Measurements from ENCODE around the gene DYNC1H1. TPM values are rescaled to one million over a fixed set of nuclear protein-coding genes. Genes with fewer than 3 reads are reported as not detected.

DYNC1H1 gene
- total RNA-seq, 1 donor from 2014 or later, result 236 TPM

- intact Hi-C loops (cut with micrococcal nuclease), result no loop called here
- POLR2A ChIA-PET, result interaction anchor here (0.6 kb wide), 1 partner anchor 1077 kb away, joined by 5 read pairs; no protein-coding TSS in a partner anchor
- Mint-ChIP-seq H3K36me3 (ENCODE audit: low read depth) (peaks cover 85% of the 10 kb centered on the region), H3K27me3 (no peaks in the 10 kb centered on the region), H3K9me3 (no peaks in the 10 kb centered on the region), H3K4me1 (no peaks in the 10 kb centered on the region), H3K4me3 (no peak overlapping the region), H3K27ac (no peak overlapping the region)
- DNase-seq, result no peak
- CTCF ChIA-PET, result interaction anchor here (0.6 kb wide), 1 partner anchor 294 kb away, joined by 3 read pairs; no protein-coding TSS in a partner anchor
- no peak for TF ChIP-seq CTCF (IDR thresholded peaks at IDR 0.05)
- ATAC-seq (ENCODE audit: low read depth), result no peak
Measured at GRCh38 chr14:102000902-102001301, 36.5 kb downstream of the DYNC1H1 start.

- no peak for ATAC-seq (ENCODE audit: low read depth)
- POLR2A ChIA-PET, result no interaction called here
- Mint-ChIP-seq H3K4me3 (no peak overlapping the region), H3K27me3 (no peaks in the 10 kb centered on the region), H3K27ac (no peak overlapping the region), H3K4me1 (no peaks in the 10 kb centered on the region), H3K9me3 (no peaks in the 10 kb centered on the region), H3K36me3 (ENCODE audit: low read depth) (peaks cover 88% of the 10 kb centered on the region)
- intact Hi-C loops (cut with micrococcal nuclease), result no loop called here
- CTCF ChIA-PET, result no interaction called here
- TF ChIP-seq CTCF (IDR thresholded peaks at IDR 0.05), result no peak
- DNase-seq, result no peak
Measured at GRCh38 chr14:102005336-102005735, 41.0 kb downstream of the DYNC1H1 start.

- no peak for DNase-seq
Measured at GRCh38 chr14:102007916-102008418, 43.6 kb downstream of the DYNC1H1 start.

GRCh38 chr14:102008891-102009290, 44.5 kb downstream of the DYNC1H1 start:
- Mint-ChIP-seq H3K4me3 (no peak overlapping the region), H3K36me3 (ENCODE audit: low read depth) (peaks cover 94% of the 10 kb centered on the region), H3K4me1 (no peaks in the 10 kb centered on the region), H3K27me3 (no peaks in the 10 kb centered on the region), H3K27ac (no peak overlapping the region), H3K9me3 (no peaks in the 10 kb centered on the region)
- no peak for ATAC-seq (ENCODE audit: low read depth)
- ChIA-PET POLR2A (no interaction called here), CTCF (no interaction called here)
- intact Hi-C loops (cut with micrococcal nuclease), result no loop called here
- no peak for DNase-seq
- TF ChIP-seq CTCF (IDR thresholded peaks at IDR 0.05), result no peak

More at GRCh38 chr14:102007916-102008418, 43.6 kb downstream of the DYNC1H1 start:
- no peaks in the 10 kb centered on the region for H3K9me3 Mint-ChIP-seq
- ChIA-PET CTCF (no interaction called here), POLR2A (no interaction called here)
- intact Hi-C loops (cut with micrococcal nuclease), result no loop called here
- no peaks in the 10 kb centered on the region for H3K27me3 Mint-ChIP-seq
- peaks cover 91% of the 10 kb centered on the region for H3K36me3 Mint-ChIP-seq (ENCODE audit: low read depth)
- H3K27ac Mint-ChIP-seq, result no peak overlapping the region
- H3K4me1 Mint-ChIP-seq, result no peaks in the 10 kb centered on the region
- no peak overlapping the region for H3K4me3 Mint-ChIP-seq
- no peak for TF ChIP-seq CTCF (IDR thresholded peaks at IDR 0.05)
- ATAC-seq (ENCODE audit: low read depth), result no peak

- Mint-ChIP-seq H3K4me1 (no peaks in the 10 kb centered on the region), H3K9me3 (no peaks in the 10 kb centered on the region), H3K4me3 (no peak overlapping the region), H3K36me3 (ENCODE audit: low read depth) (peaks cover 98% of the 10 kb centered on the region), H3K27ac (no peak overlapping the region), H3K27me3 (no peaks in the 10 kb centered on the region)
- ATAC-seq (ENCODE audit: low read depth), result no peak
- CTCF ChIA-PET, result no interaction called here
- intact Hi-C loops (cut with micrococcal nuclease), result no loop called here
- POLR2A ChIA-PET, result no interaction called here
- DNase-seq, result no peak
- no peak for TF ChIP-seq CTCF (IDR thresholded peaks at IDR 0.05)
Measured at GRCh38 chr14:102011631-102012030, 47.3 kb downstream of the DYNC1H1 start.

Measured in activated B cell treated with CpG ODN at 0.5 μM for 24 hours (primary cell).